Measurements from ENCODE around the gene KLK7. TPM values are rescaled to one million over a fixed set of nuclear protein-coding genes. Genes with fewer than 3 reads are reported as not detected.
"Not testable (repeated sequence)": the region's sequence is repeated elsewhere in the genome, so short reads cannot be mapped to it uniquely, and the experiment has no call there.

KLK7 gene
- total and polyA plus RNA-seq, 12 donors: 0.04 TPM; not detected in 11

DNA sequence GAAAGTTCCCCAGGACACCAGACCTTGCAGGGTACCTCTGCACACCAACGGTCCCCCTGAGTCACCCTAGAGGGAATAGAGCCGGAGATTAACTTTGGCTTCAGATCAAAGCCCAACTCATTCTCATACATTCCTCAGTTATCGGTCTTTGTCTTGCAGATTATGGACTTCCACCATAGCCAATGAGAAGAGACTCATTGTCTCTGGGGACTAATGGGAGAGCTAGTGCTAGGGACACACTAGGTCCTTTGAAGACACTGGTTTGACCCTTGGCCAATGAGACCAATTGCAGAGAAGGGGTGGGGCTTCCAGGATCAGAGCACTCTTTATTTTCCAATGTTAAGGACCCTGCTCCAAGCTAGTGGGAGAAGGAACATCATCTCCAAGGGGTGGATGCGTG is 6.1 kb downstream of the KLK7 start:
- H3K36me3 ChIP-seq: no peaks in the 10 kb centered on the region
- H3K9me3 ChIP-seq: no peaks in the 10 kb centered on the region
- H3K27me3 ChIP-seq: peaks cover 0 to 52% (median 33%) of the 10 kb centered on the region in 7 donors
- ATAC-seq: no peak
- TF ChIP-seq, protein P1, sequence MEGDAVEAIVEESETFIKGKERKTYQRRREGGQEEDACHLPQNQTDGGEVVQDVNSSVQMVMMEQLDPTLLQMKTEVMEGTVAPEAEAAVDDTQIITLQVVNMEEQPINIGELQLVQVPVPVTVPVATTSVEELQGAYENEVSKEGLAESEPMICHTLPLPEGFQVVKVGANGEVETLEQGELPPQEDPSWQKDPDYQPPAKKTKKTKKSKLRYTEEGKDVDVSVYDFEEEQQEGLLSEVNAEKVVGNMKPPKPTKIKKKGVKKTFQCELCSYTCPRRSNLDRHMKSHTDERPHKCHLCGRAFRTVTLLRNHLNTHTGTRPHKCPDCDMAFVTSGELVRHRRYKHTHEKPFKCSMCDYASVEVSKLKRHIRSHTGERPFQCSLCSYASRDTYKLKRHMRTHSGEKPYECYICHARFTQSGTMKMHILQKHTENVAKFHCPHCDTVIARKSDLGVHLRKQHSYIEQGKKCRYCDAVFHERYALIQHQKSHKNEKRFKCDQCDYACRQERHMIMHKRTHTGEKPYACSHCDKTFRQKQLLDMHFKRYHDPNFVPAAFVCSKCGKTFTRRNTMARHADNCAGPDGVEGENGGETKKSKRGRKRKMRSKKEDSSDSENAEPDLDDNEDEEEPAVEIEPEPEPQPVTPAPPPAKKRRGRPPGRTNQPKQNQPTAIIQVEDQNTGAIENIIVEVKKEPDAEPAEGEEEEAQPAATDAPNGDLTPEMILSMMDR (IDR thresholded peaks at IDR 0.05): no peak
- WGBS, 2 donors: 61 to 68% methylated on average over 4 of the region's 4 CpGs
- no peak overlapping the region for H3K27ac ChIP-seq
- DNase-seq: no peak
- H3K4me3 ChIP-seq: no peak overlapping the region
- no peaks in the 10 kb centered on the region for H3K4me1 ChIP-seq
- intact Hi-C loops (cut with DNase I): no loop called here

DNA sequence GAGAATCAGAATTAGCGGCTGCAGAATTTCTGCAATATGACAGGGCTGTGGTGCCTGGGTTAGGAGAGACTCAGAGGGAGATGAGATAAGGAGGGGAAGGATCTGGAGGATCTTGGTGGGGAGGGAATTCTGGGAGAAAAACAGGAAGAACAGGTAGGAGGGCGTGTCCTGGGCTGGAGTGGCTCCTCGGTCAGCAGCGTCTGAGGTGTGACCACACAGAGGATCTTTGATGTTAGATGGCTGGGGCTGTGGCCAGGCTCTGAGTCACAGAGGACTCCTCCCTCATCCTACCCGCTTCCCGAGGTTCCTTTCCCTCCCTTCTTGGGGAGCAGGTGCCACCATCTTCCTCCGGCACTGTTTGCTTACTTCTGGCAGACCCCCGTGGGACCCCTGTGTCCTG is 8.0 kb downstream of the KLK7 start:
- Histone ChIP-seq H3K27me3 (peaks cover 0 to 57% (median 49%) of the 10 kb centered on the region in 7 donors), H3K27ac (no peak overlapping the region), H3K4me1 (no peaks in the 10 kb centered on the region), H3K9me3 (no peaks in the 10 kb centered on the region), H3K4me3 (no peak overlapping the region), H3K36me3 (no peaks in the 10 kb centered on the region)
- intact Hi-C loops (cut with DNase I): no loop called here
- ATAC-seq (no peak), DNase-seq (no peak)
- WGBS, 2 donors: 14 to 17% methylated on average over 8 of the region's 8 CpGs
- TF ChIP-seq, protein P1 (IDR thresholded peaks at IDR 0.05): no peak

DNA sequence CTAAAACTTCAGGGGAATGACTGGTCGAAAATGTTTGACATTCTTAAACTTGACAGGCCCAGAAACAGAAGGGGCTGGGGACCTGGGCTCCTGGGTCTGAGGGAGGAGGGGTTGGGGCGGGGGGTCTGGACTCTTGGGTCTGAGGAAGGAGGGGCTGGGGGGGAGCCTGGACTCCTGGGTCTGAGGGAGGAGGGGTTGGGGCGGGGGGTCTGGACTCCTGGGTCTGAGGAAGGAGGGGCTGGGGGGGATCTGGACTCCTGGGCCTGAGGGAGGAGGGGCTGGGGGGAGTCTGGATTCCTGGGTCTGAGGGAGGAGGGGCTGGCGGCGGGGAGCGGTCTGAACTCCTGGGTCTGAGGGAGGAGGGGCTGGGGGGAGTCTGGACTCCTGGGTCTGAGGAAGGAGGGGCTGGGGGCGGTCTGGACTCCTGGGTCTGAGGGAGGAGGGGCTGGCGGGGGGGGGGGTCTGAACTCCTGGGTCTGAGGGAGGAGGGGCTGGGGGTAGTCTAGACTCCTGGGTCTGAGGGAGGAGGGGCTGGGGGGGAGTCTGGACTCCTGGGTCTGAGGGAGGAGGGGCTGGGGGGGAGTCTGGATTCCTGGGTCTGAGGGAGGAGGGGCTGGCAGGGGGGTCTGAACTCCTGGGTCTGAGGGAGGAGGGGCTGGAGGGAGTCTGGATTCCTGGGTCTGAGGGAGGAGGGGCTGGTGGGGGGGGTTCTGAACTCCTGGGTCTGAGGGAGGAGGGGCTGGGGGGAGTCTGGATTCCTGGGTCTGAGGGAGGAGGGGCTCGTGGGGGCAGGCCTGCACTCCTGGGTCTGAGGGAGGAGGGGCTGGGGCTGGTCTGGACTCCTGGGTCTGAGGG is 8.8 kb downstream of the KLK7 start:
- H3K27ac ChIP-seq: no peak overlapping the region
- peaks cover 0 to 65% (median 54%) of the 10 kb centered on the region in 7 donors for H3K27me3 ChIP-seq
- H3K4me3 ChIP-seq: no peak overlapping the region
- intact Hi-C loops (cut with DNase I): no loop called here
- no peak for ATAC-seq
- no peaks in the 10 kb centered on the region for H3K9me3 ChIP-seq
- WGBS, 2 donors: 49 to 58% methylated on average over 8 to 9 of the region's 9 CpGs
- no peaks in the 10 kb centered on the region for H3K4me1 ChIP-seq
- no peaks in the 10 kb centered on the region for H3K36me3 ChIP-seq
- TF ChIP-seq, protein P1 (IDR thresholded peaks at IDR 0.05): no peak
- DNase-seq: no peak

DNA sequence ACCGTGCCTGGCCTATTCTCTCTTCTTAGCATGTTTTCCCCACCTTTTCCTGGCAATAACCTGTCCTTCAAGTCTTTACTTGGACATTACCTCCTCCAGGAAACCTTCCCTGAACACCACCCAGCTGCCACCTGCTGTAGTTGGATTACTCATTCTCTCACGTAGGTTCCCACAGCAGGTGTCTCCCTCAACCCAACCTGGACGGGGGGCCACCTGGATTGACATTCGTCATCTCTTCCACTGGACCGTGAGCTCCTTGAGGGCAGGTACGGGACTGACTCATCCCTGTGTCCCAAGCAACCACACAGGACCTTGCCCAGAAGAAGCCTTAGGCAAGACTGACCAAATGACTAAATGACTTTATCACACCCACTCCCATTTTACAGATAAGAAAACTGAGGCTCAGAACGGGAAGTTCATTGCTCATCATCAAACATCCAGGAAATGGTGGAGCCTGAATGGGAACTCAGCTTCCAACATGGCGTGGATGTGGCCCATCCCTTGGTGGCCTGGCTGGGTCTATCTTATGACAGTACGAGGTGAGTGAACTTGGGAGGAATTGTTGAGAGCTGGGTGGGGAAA is 10.8 kb downstream of the KLK7 start:
- Histone ChIP-seq H3K4me3 (no peak overlapping the region), H3K4me1 (no peaks in the 10 kb centered on the region), H3K36me3 (no peaks in the 10 kb centered on the region), H3K9me3 (no peaks in the 10 kb centered on the region), H3K27me3 (peaks cover 0 to 75% (median 63%) of the 10 kb centered on the region in 7 donors), H3K27ac (no peak overlapping the region)
- no peak for ATAC-seq
- 79% methylated on average over 9 of the region's 9 CpGs for WGBS, 2 donors
- TF ChIP-seq, protein P1 (IDR thresholded peaks at IDR 0.05): no peak
- DNase-seq: no peak
- intact Hi-C loops (cut with DNase I): no loop called here

DNA sequence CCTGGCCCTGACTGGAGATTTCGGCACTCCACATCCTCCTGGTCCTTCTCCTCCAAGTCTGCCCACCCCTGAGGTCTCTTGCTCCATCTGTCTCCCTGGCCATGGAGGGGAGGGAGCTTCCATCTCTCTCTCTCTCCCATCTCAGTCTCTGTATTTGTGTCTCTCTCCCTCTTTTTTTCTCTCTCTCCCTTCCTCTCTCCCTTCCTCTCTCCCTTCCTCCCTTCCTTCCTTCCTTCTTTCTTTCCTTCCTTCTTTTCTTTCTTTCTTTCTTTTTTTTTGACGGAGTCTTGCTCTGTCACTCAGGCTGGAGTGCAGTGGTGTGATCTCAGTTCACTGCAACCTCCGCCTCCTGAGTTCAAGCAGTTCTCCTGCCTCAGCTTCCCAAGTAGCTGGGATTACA is 13.9 kb downstream of the KLK7 start:
- H3K36me3 ChIP-seq; DNase-seq; H3K9me3 ChIP-seq; H3K27ac ChIP-seq; H3K4me3 ChIP-seq; intact Hi-C loops (cut with DNase I); ATAC-seq; H3K4me1 ChIP-seq: not testable (repeated sequence)
- WGBS, 2 donors: 77 to 86% methylated on average over 3 of the region's 3 CpGs
- H3K27me3 ChIP-seq: peaks cover 0 to 72% (median 58%) of the 10 kb centered on the region in 7 donors

Data from heart right ventricle (tissue), 16 donors.